Upper lobe of left lung (tissue), 4 donors: Measurements from ENCODE around the gene TMEM218.

Source experiments
- POLR2A ChIP-seq, 4 donors: fragments of 450-650 bp; IDR thresholded peaks; one replicate each; pipeline ENCODE4 v1.5.1; 2016 to 2017; ENCODE audit warnings: antibody characterized with exemption in 4 of 4, mild to moderate bottlenecking in 2 of 4
- POLR2AphosphoS5 ChIP-seq, 2 donors: sonication (generic); formaldehyde crosslinking; IDR thresholded peaks; one replicate each; pipeline ENCODE4 v1.5.1; 2017; ENCODE audit warnings: antibody characterized with exemption in 2 of 2

- TF ChIP-seq POLR2AphosphoS5 (IDR thresholded peaks at IDR 0.05) (no peak), POLR2A (IDR thresholded peaks at IDR 0.05) (no peak)
Measured at GRCh38 chr11:125078016-125078415, 33.4 kb downstream of the TMEM218 start.
